K562 (cell line): ENCODE measurements around the gene MPDU1. TPM values are rescaled to one million over a fixed set of nuclear protein-coding genes. Genes with fewer than 3 reads are reported as not detected.

Experiments used
- BCOR ChIP-seq: fragments of 450-650 bp; IDR thresholded peaks from 2 replicates; pipeline ENCODE4 v1.6.1; 2016
- CBFA2T3 ChIP-seq: fragments of 450-650 bp; IDR thresholded peaks from 2 replicates; pipeline ENCODE4 v1.6.1; 2017
- CBX5 ChIP-seq: IDR thresholded peaks from 2 replicates; pipeline ENCODE4 v1.6.1; 2014; ENCODE audit warnings: low read depth, borderline replicate concordance
- CBX8 ChIP-seq: fragments of 200-600 bp; sonication (generic); IDR thresholded peaks from 2 replicates; pipeline ENCODE4 v1.6.1; 2012; ENCODE audit warnings: borderline replicate concordance, mixed run types, low read depth, mild to moderate bottlenecking, moderate library complexity, mixed read lengths, low read length, control low read depth, inconsistent platforms; ENCODE audit not compliant: poor library complexity, severe bottlenecking; ENCODE audit errors: extremely low read depth
- CHAMP1 ChIP-seq: fragments of 450-650 bp; IDR thresholded peaks from 2 replicates; pipeline ENCODE4 v1.6.1; 2016; ENCODE audit warnings: mild to moderate bottlenecking
- CHD2 ChIP-seq: IDR thresholded peaks from 2 replicates; pipeline ENCODE4 v1.6.1; 2011; ENCODE audit warnings: low read depth, low read length
- DACH1 ChIP-seq: fragments of 450-650 bp; IDR thresholded peaks from 2 replicates; pipeline ENCODE4 v1.6.1; 2018; ENCODE audit not compliant: partially characterized antibody
- E2F4 ChIP-seq: sonication (generic); formaldehyde crosslinking; IDR thresholded peaks from 2 replicates; pipeline ENCODE4 v1.8.0; 2022; ENCODE audit warnings: mild to moderate bottlenecking, low read depth, missing genetic modification reagents
- ELF2 ChIP-seq: fragments of 250-450 bp; sonication (Bioruptor Pico); IDR thresholded peaks from 2 replicates; pipeline ENCODE4 v1.5.0; 2021; ENCODE audit warnings: mild to moderate bottlenecking
- EP400 ChIP-seq: fragments of 450-650 bp; IDR thresholded peaks from 2 replicates; pipeline ENCODE4 v1.6.1; 2017; ENCODE audit warnings: antibody characterized with exemption, mild to moderate bottlenecking, moderate library complexity
- EWSR1 ChIP-seq: fragments of 450-650 bp; IDR thresholded peaks from 2 replicates; pipeline ENCODE4 v1.6.1; 2018; ENCODE audit warnings: borderline replicate concordance, mild to moderate bottlenecking, low read depth, moderate library complexity; ENCODE audit not compliant: partially characterized antibody
- GTF2E2 ChIP-seq: fragments of 200-800 bp; sonication (Bioruptor generic); IDR thresholded peaks from 2 replicates; pipeline ENCODE4 v1.6.1; 2016; ENCODE audit warnings: missing genetic modification characterization, missing compliant biosample characterization
- HDAC8 ChIP-seq: fragments of 450-650 bp; IDR thresholded peaks from 2 replicates; pipeline ENCODE4 v1.6.1; 2016; ENCODE audit warnings: mild to moderate bottlenecking, missing genetic modification characterization, moderate library complexity, missing compliant biosample characterization
- HMGN3 ChIP-seq: IDR thresholded peaks from 2 replicates; pipeline ENCODE4 v1.6.1; 2011; ENCODE audit warnings: borderline replicate concordance, low read depth, mild to moderate bottlenecking, mixed read lengths, low read length; ENCODE audit not compliant: insufficient read length; ENCODE audit errors: extremely low read depth
- KLF10 ChIP-seq: fragments of 250-450 bp; sonication (Bioruptor Pico); IDR thresholded peaks from 2 replicates; pipeline ENCODE4 v1.6.1; 2021; ENCODE audit warnings: matching md5 sums
- MTA2 ChIP-seq: fragments of 450-650 bp; IDR thresholded peaks from 2 replicates; pipeline ENCODE4 v1.6.1; 2016; ENCODE audit warnings: low read depth
- NFRKB ChIP-seq: fragments of 450-650 bp; IDR thresholded peaks from 2 replicates; pipeline ENCODE4 v1.6.1; 2016; ENCODE audit warnings: low read depth
- NR1H2 ChIP-seq: sonication (generic); formaldehyde crosslinking; IDR thresholded peaks from 2 replicates; pipeline ENCODE4 v1.4.0; 2020; ENCODE audit warnings: mild to moderate bottlenecking, missing genetic modification reagents
- NR2C1 ChIP-seq, 2 experiments: fragments of 450-650 bp; IDR thresholded peaks; 2 replicates each; pipeline ENCODE4 v1.6.1; 2017; ENCODE audit warnings: mild to moderate bottlenecking in 2 of 2, antibody characterized with exemption in 1 of 2, inconsistent platforms in 1 of 2, missing compliant biosample characterization in 1 of 2, missing genetic modification characterization in 1 of 2
- RUNX1 ChIP-seq: sonication (generic); IDR thresholded peaks from 2 replicates; pipeline ENCODE4 v1.6.1; 2016; ENCODE audit warnings: antibody characterized with exemption, low read depth
- SIX5 ChIP-seq, 2 experiments: IDR thresholded peaks; 2 replicates each; pipeline ENCODE4 v1.6.1; 2011; ENCODE audit warnings: low read length in 2 of 2, borderline replicate concordance in 1 of 2, low read depth in 1 of 2, mild to moderate bottlenecking in 1 of 2, moderate library complexity in 1 of 2; ENCODE audit not compliant: insufficient read depth in 1 of 2
- SMARCA4 ChIP-seq: fragments of 450-650 bp; IDR thresholded peaks from 2 replicates; pipeline ENCODE4 v1.6.1; 2016
- TAL1 ChIP-seq: fragments of 450-650 bp; IDR thresholded peaks from 2 replicates; pipeline ENCODE4 v1.6.1; 2016; ENCODE audit warnings: mild to moderate bottlenecking
- TCF7L2 ChIP-seq: fragments of 150-350 bp; IDR thresholded peaks from 2 replicates; pipeline ENCODE4 v1.6.1; 2016; ENCODE audit warnings: low read depth, mild to moderate bottlenecking, low read length, moderate library complexity
- ZBTB8A ChIP-seq: fragments of 450-650 bp; IDR thresholded peaks from 2 replicates; pipeline ENCODE4 v1.6.1; 2018; ENCODE audit warnings: mild to moderate bottlenecking, moderate library complexity; ENCODE audit not compliant: partially characterized antibody
- ZNF175 ChIP-seq: fragments of 200-800 bp; sonication (Bioruptor generic); IDR thresholded peaks from 2 replicates; pipeline ENCODE4 v1.6.1; 2016; ENCODE audit warnings: low read depth, mild to moderate bottlenecking, missing genetic modification characterization, missing compliant biosample characterization
- ZNF41 ChIP-seq: fragments of 250-450 bp; sonication (Bioruptor Pico); conservative IDR thresholded peaks from 2 replicates; pipeline ENCODE4 v1.4.0; 2020; ENCODE audit warnings: mild to moderate bottlenecking
- polyA plus RNA-seq, 8 experiments: library from polyadenylated mRNA; depleted of rRNA in 4 of 8; stranded (reverse) in 5 of 8; unstranded in 3 of 8; fragments of >200 nt; fragmentation: Nextera tagmentation in 2 of 8; fragmentation: Illumina TruSeq in 1 of 8; extraction: Ambion mirVana in 2 of 8; extraction: Trizol in 1 of 8; gene quantifications; 2 replicates each; pipeline versions ENCODE4 v1.2.1 to v1.2.3, GENCODE V29; 2011 to 2014; ENCODE audit warnings: inconsistent platforms in 1 of 8, missing spikeins in 1 of 8
- total RNA-seq, 7 experiments: library from RNA; depleted of rRNA in 6 of 7; stranded (reverse); fragments of >200 nt in 6 of 7; fragmentation: Illumina TruSeq in 2 of 7; extraction: Trizol in 2 of 7; gene quantifications; 2 replicates each; pipeline versions ENCODE4 v1.2.1 to v1.2.3, GENCODE V29; 2011 to 2021; ENCODE audit warnings: low replicate concordance in 1 of 7

The MPDU1 gene
- total and polyA plus RNA-seq, 9 of the 15 experiments (the other 6 are each of a cell fraction or from before 2014, with no cell fraction given), result 4.9 to 179 (median 77.1) TPM

- TF ChIP-seq CHAMP1, result no peak
- TF ChIP-seq SIX5 (IDR thresholded peaks at IDR 0.05; ENCODE audit: borderline replicate concordance in 1 of 2, insufficient read depth in 1 of 2, low read depth in 1 of 2, low read length in 2 of 2), result no peak
- TF ChIP-seq NFRKB, result no peak
- TF ChIP-seq NR2C1 (IDR thresholded peaks at IDR 0.05), result no peak
- TF ChIP-seq NR2C1 (tag; IDR thresholded peaks at IDR 0.05), result no peak
- peak; percentile 62 for TF ChIP-seq CBFA2T3
- TF ChIP-seq KLF10 (CRISPR knock-in tag), result no peak
- TF ChIP-seq MTA2, result no peak
- TF ChIP-seq RUNX1, result no peak
- TF ChIP-seq HDAC8 (tag), result no peak
- TF ChIP-seq ELF2 (CRISPR knock-in tag), result no peak
- no peak for TF ChIP-seq CBX8
- no peak for TF ChIP-seq BCOR
- TF ChIP-seq CHD2, result no peak
- TF ChIP-seq E2F4 (CRISPR knock-in tag), result no peak
- no peak for TF ChIP-seq GTF2E2 (tag)
- TF ChIP-seq HMGN3, result no peak
- TF ChIP-seq DACH1, result no peak
- no peak for TF ChIP-seq ZNF175
- no peak for TF ChIP-seq EWSR1
- TF ChIP-seq TAL1, result peak; percentile 14; the same call in 1 of the 2 replicates
- no peak for TF ChIP-seq ZBTB8A
- TF ChIP-seq TCF7L2, result no peak
- no peak for TF ChIP-seq ZNF41 (CRISPR knock-in tag)
- TF ChIP-seq EP400, result no peak; the same call in 1 of the 2 replicates
- peak; percentile 62; the same call in 1 of the 2 replicates for TF ChIP-seq SMARCA4
- no peak for TF ChIP-seq CBX5
- TF ChIP-seq NR1H2 (CRISPR knock-in tag), result no peak
These were observed 2.8 kb upstream of the MPDU1 start (continued) for GRCh38 chr17:7580604-7581575.
